Neural cell (in vitro differentiated cells): ENCODE measurements around the gene OTOA. TPM values are rescaled to one million over a fixed set of nuclear protein-coding genes. Genes with fewer than 3 reads are reported as not detected.
"Not testable (repeated sequence)": the region's sequence is repeated elsewhere in the genome, so short reads cannot be mapped to it uniquely, and the experiment has no call there.

Experiments
- H2AFZ ChIP-seq: fragments of 200-600, 300-800 bp; sonication (generic), shearing (Covaris generic); 2 replicates; pipeline ENCODE4 v1.6.0; 2014; ENCODE audit warnings: low read depth, mild to moderate bottlenecking, antibody characterized with exemption, low read length, moderate library complexity
- H3F3A ChIP-seq: fragments of 200-600 bp; shearing (Covaris generic); 2 replicates; pipeline ENCODE4 v1.6.1; 2016; ENCODE audit warnings: mild to moderate bottlenecking, moderate library complexity, mixed read lengths, antibody characterized with exemption, low read length; ENCODE audit not compliant: insufficient read depth, poor library complexity, severe bottlenecking
- H3K27ac ChIP-seq: fragments of 200-600, 300-800 bp; sonication (generic), shearing (Covaris generic); 2 replicates; pipeline ENCODE4 v1.5.1; 2014; ENCODE audit warnings: mild to moderate bottlenecking, low read length, moderate library complexity
- H3K27me3 ChIP-seq: fragments of 300-800, 200-600 bp; sonication (generic), shearing (Covaris generic); 2 replicates; pipeline ENCODE4 v1.6.0; 2014; ENCODE audit warnings: mild to moderate bottlenecking, low read depth, low read length, moderate library complexity; ENCODE audit not compliant: insufficient read depth
- H3K36me3 ChIP-seq: fragments of 300-800, 200-600 bp; sonication (generic), shearing (Covaris generic); 2 replicates; pipeline ENCODE4 v1.5.1; 2014; ENCODE audit warnings: mild to moderate bottlenecking, antibody characterized with exemption, low read length, moderate library complexity; ENCODE audit not compliant: insufficient read depth
- H3K4me2 ChIP-seq: fragments of 300-800, 200-600 bp; sonication (generic), shearing (Covaris generic); 2 replicates; pipeline ENCODE4 v1.6.0; 2014; ENCODE audit warnings: mild to moderate bottlenecking, low read length
- H3K4me3 ChIP-seq: fragments of 300-800, 200-600 bp; sonication (generic), shearing (Covaris generic); 2 replicates; pipeline ENCODE4 v1.5.1; 2014; ENCODE audit warnings: mild to moderate bottlenecking, low read length, moderate library complexity
- H3K79me2 ChIP-seq: fragments of 200-600 bp; shearing (Covaris generic); replicated peaks from 2 replicates; pipeline ENCODE4 v1.6.0; 2014; ENCODE audit warnings: mild to moderate bottlenecking, low read length, moderate library complexity; ENCODE audit not compliant: insufficient read depth
- H3K9ac ChIP-seq: fragments of 300-800, 200-600 bp; sonication (generic), shearing (Covaris generic); 2 replicates; pipeline ENCODE4 v1.6.1; 2016; ENCODE audit warnings: mild to moderate bottlenecking, low read length, mixed read lengths
- H3K9me2 ChIP-seq: fragments of 200-600 bp; shearing (Covaris generic); 2 replicates; pipeline ENCODE4 v1.6.1; 2016; ENCODE audit warnings: mild to moderate bottlenecking, low read length, mixed read lengths; ENCODE audit not compliant: insufficient read depth
- H3K9me3 ChIP-seq: fragments of 200-600, 300-800 bp; sonication (generic), shearing (Covaris generic); 2 replicates; pipeline ENCODE4 v1.6.1; 2016; ENCODE audit warnings: mild to moderate bottlenecking, mixed run types, low read length, moderate library complexity, mixed read lengths
- H4K20me1 ChIP-seq: fragments of 200-600 bp; shearing (Covaris generic); 2 replicates; pipeline ENCODE4 v1.6.1; 2016; ENCODE audit warnings: mild to moderate bottlenecking, mixed run types; ENCODE audit not compliant: insufficient read depth
- polyA plus RNA-seq: library from polyadenylated mRNA; depleted of rRNA; stranded (reverse); fragments of >200 nt; gene quantifications from 2 replicates; pipeline ENCODE4 v1.2.3, GENCODE V29; 2014

Gene OTOA
- polyA plus RNA-seq, 1 donor from 2014 or later, result 0.12 TPM

- H3K9me2 ChIP-seq, H3K27me3 ChIP-seq, H3K4me2 ChIP-seq, H3K4me3 ChIP-seq, H4K20me1 ChIP-seq, H3K36me3 ChIP-seq, H3K27ac ChIP-seq, H2AFZ ChIP-seq, H3K9ac ChIP-seq, H3K9me3 ChIP-seq, H3F3A ChIP-seq, H3K79me2 ChIP-seq: not testable (repeated sequence)
These were observed 105.0 kb downstream of the OTOA start for GRCh38 chr16:21768810-21769209.

- not testable (repeated sequence) for H3K36me3 ChIP-seq, H3K27ac ChIP-seq
These were observed 105.5 kb downstream of the OTOA start for GRCh38 chr16:21769284-21769683.

GRCh38 chr16:21770584-21770983, 106.8 kb downstream of the OTOA start:
- not testable (repeated sequence) for H3K9ac ChIP-seq, H3K79me2 ChIP-seq, H2AFZ ChIP-seq, H3K9me2 ChIP-seq, H4K20me1 ChIP-seq, H3K27me3 ChIP-seq, H3K9me3 ChIP-seq, H3K27ac ChIP-seq, H3K4me2 ChIP-seq, H3K4me3 ChIP-seq, H3K36me3 ChIP-seq, H3F3A ChIP-seq

More at GRCh38 chr16:21769284-21769683, 105.5 kb downstream of the OTOA start:
- not testable (repeated sequence) for H4K20me1 ChIP-seq, H3K9me2 ChIP-seq, H3K4me2 ChIP-seq, H3F3A ChIP-seq, H3K79me2 ChIP-seq, H3K27me3 ChIP-seq, H3K4me3 ChIP-seq, H3K9me3 ChIP-seq, H2AFZ ChIP-seq, H3K9ac ChIP-seq

- not testable (repeated sequence) for H3F3A ChIP-seq, H3K27ac ChIP-seq, H2AFZ ChIP-seq, H3K4me2 ChIP-seq, H3K9me3 ChIP-seq, H4K20me1 ChIP-seq, H3K36me3 ChIP-seq, H3K27me3 ChIP-seq, H3K9ac ChIP-seq, H3K9me2 ChIP-seq, H3K79me2 ChIP-seq, H3K4me3 ChIP-seq
These were observed 108.9 kb downstream of the OTOA start for GRCh38 chr16:21772547-21773206.

- H3K9me3 ChIP-seq, H3F3A ChIP-seq, H3K4me2 ChIP-seq, H3K9me2 ChIP-seq, H3K4me3 ChIP-seq, H3K27me3 ChIP-seq, H3K79me2 ChIP-seq, H4K20me1 ChIP-seq, H3K36me3 ChIP-seq, H3K9ac ChIP-seq, H3K27ac ChIP-seq, H2AFZ ChIP-seq: not testable (repeated sequence)
These were observed 109.4 kb downstream of the OTOA start for GRCh38 chr16:21773207-21773553.

GRCh38 chr16:21780525-21780924, 116.8 kb downstream of the OTOA start:
- not testable (repeated sequence) for H3K9me3 ChIP-seq, H4K20me1 ChIP-seq, H3K4me2 ChIP-seq, H3K79me2 ChIP-seq, H3K4me3 ChIP-seq, H3K9me2 ChIP-seq, H3F3A ChIP-seq, H2AFZ ChIP-seq, H3K27me3 ChIP-seq, H3K9ac ChIP-seq, H3K27ac ChIP-seq, H3K36me3 ChIP-seq

- not testable (repeated sequence) for H4K20me1 ChIP-seq, H3K4me3 ChIP-seq, H3K27ac ChIP-seq, H3K79me2 ChIP-seq, H3K36me3 ChIP-seq, H3K4me2 ChIP-seq, H3F3A ChIP-seq, H3K9me3 ChIP-seq, H3K9ac ChIP-seq, H3K9me2 ChIP-seq, H2AFZ ChIP-seq, H3K27me3 ChIP-seq
These were observed 126.7 kb downstream of the OTOA start for GRCh38 chr16:21790506-21790905.

- not testable (repeated sequence) for H3K4me2 ChIP-seq
These were observed 129.5 kb downstream of the OTOA start for GRCh38 chr16:21793310-21793709.

More at GRCh38 chr16:21793310-21793709, 129.5 kb downstream of the OTOA start:
- H3K27me3 ChIP-seq, H3K27ac ChIP-seq, H3K9me3 ChIP-seq, H3K9ac ChIP-seq, H3K4me3 ChIP-seq, H3K36me3 ChIP-seq, H3K79me2 ChIP-seq, H4K20me1 ChIP-seq, H3F3A ChIP-seq, H3K9me2 ChIP-seq, H2AFZ ChIP-seq: not testable (repeated sequence)
